Karpas-422 (cell line): ENCODE results near the gene SYT11. TPM values are rescaled to one million over a fixed set of nuclear protein-coding genes. Genes with fewer than 3 reads are reported as not detected.
A peak's percentile ranks its signal among the peaks of the same experiment; 100 is the strongest.

Experiments
- DNase-seq: peaks from one replicate; pipeline ENCODE4 v3.0.0-alpha.2; 2015
- H2AFZ ChIP-seq: fragments of 200-600 bp; sonication (generic); 2 replicates; pipeline ENCODE4 v1.6.1; 2014; ENCODE audit warnings: antibody characterized with exemption, low read length, mixed read lengths
- H3K27ac ChIP-seq: fragments of 200-600 bp; sonication (generic); 2 replicates; pipeline ENCODE4 v1.5.1; 2014; ENCODE audit warnings: mild to moderate bottlenecking, low read length, moderate library complexity
- H3K27me3 ChIP-seq: fragments of 200-600 bp; sonication (generic); 2 replicates; pipeline ENCODE4 v1.6.1; 2014; ENCODE audit warnings: low read length, mixed read lengths
- H3K36me3 ChIP-seq: fragments of 200-600 bp; sonication (generic); 2 replicates; pipeline ENCODE4 v1.6.1; 2014; ENCODE audit warnings: low read length, mixed read lengths; ENCODE audit not compliant: insufficient read depth
- H3K4me1 ChIP-seq: fragments of 200-600 bp; sonication (generic); 2 replicates; pipeline ENCODE4 v1.6.1; 2014; ENCODE audit warnings: mild to moderate bottlenecking, low read length, mixed read lengths
- H3K4me2 ChIP-seq: fragments of 200-600 bp; sonication (generic); 2 replicates; pipeline ENCODE4 v1.6.1; 2014; ENCODE audit warnings: low read length, low read depth, mild to moderate bottlenecking; ENCODE audit not compliant: poor library complexity, severe bottlenecking
- H3K4me3 ChIP-seq: fragments of 200-600 bp; sonication (generic); 2 replicates; pipeline ENCODE4 v1.5.1; 2014; ENCODE audit warnings: mild to moderate bottlenecking, antibody characterized with exemption, low read length, mixed read lengths
- H3K79me2 ChIP-seq: fragments of 200-600 bp; sonication (generic); 2 replicates; pipeline ENCODE4 v1.6.1; 2014; ENCODE audit warnings: mild to moderate bottlenecking, low read length, mixed read lengths
- H3K9ac ChIP-seq: fragments of 200-600 bp; sonication (generic); 2 replicates; pipeline ENCODE4 v1.6.0; 2014; ENCODE audit warnings: low read length
- H3K9me2 ChIP-seq: fragments of 200-600 bp; sonication (generic), shearing (Covaris generic); replicated peaks from 2 replicates; pipeline ENCODE4 v1.6.0; 2014; ENCODE audit warnings: mild to moderate bottlenecking, low read length, moderate library complexity; ENCODE audit not compliant: insufficient read depth
- H3K9me3 ChIP-seq: fragments of 300-700, 200-600 bp; sonication (generic); 2 replicates; pipeline ENCODE4 v1.6.1; 2014; ENCODE audit warnings: low read length, mixed read lengths
- H4K20me1 ChIP-seq: fragments of 200-600 bp; sonication (generic); 2 replicates; pipeline ENCODE4 v1.6.1; 2014; ENCODE audit warnings: mild to moderate bottlenecking, antibody characterized with exemption, low read length, low read depth; ENCODE audit not compliant: insufficient read depth
- total RNA-seq: library from RNA; depleted of rRNA; stranded (reverse); fragments of >200 nt; shearing (Covaris generic); gene quantifications from 2 replicates; pipeline ENCODE4 v1.2.3, GENCODE V29; 2014; ENCODE audit warnings: low replicate concordance

SYT11 gene
- total RNA-seq, 1 experiment from 2014 or later, result 51.2 TPM

DNA sequence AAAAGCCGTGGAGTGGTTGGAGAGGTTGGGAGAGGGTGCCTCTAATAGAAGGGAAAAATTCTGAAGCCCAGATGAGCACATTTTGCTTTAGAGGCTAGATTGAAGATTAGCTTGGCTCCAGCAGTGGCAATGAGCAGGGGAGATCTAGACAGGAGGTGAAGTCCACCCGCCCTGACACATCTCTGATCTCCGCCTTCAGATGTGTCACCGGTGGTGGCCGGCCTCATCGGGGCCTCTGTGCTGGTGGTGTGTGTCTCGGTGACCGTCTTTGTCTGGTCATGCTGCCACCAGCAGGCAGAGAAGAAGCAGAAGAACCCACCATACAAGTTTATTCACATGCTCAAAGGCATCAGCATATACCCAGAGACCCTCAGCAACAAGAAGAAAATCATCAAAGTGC lies 8.4 kb downstream of the SYT11 start:
- Histone ChIP-seq H3K4me2 (no peak overlapping the region), H3K9me3 (no peaks in the 10 kb centered on the region), H2AFZ (no peak overlapping the region), H4K20me1 (no peaks in the 10 kb centered on the region), H3K27ac (no peak overlapping the region), H3K4me1 (no peaks in the 10 kb centered on the region), H3K27me3 (no peaks in the 10 kb centered on the region), H3K9ac (no peak overlapping the region), H3K9me2 (no peaks in the 10 kb centered on the region), H3K36me3 (no peaks in the 10 kb centered on the region), H3K79me2 (peaks cover 54% of the 10 kb centered on the region), H3K4me3 (no peak overlapping the region)
- peak; percentile 23 for DNase-seq

DNA sequence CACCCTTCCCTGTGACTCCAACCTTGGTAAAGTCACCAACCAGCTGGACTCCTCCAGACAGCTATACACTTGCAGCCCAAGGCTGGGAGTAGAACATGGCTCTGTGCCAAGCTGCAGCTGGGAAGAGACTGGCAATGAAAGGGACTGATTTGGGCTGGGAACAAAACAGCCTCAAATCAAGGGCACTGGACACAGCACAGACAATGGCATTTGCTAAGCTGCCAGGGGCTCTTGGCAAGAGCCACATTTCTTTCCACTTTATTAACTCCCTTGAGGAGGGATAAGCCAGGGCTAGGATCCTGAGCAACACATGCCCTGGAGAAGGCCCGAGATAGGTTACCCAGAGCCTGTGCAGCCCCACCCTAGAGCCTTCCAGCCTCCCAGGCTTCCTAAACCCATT lies 12.0 kb downstream of the SYT11 start:
- H3K79me2 ChIP-seq, result peaks cover 31% of the 10 kb centered on the region

GRCh38 chr1:155872527-155872926 lies 13.2 kb downstream of the SYT11 start:
- Histone ChIP-seq H3K4me1 (no peaks in the 10 kb centered on the region), H3K9ac (no peak overlapping the region), H3K4me2 (no peak overlapping the region), H2AFZ (no peak overlapping the region), H3K36me3 (no peaks in the 10 kb centered on the region), H3K27ac (no peak overlapping the region), H4K20me1 (no peaks in the 10 kb centered on the region), H3K9me2 (no peaks in the 10 kb centered on the region), H3K79me2 (peaks cover 27% of the 10 kb centered on the region), H3K27me3 (no peaks in the 10 kb centered on the region), H3K9me3 (no peaks in the 10 kb centered on the region), H3K4me3 (no peak overlapping the region)
- DNase-seq, result no peak

More for the DNA sequence above, 12.0 kb downstream of the SYT11 start:
- Histone ChIP-seq H3K9ac (no peak overlapping the region), H3K9me2 (no peaks in the 10 kb centered on the region), H3K36me3 (no peaks in the 10 kb centered on the region), H3K9me3 (no peaks in the 10 kb centered on the region), H2AFZ (no peak overlapping the region), H3K4me1 (no peaks in the 10 kb centered on the region), H3K27ac (no peak overlapping the region), H4K20me1 (no peaks in the 10 kb centered on the region), H3K27me3 (no peaks in the 10 kb centered on the region), H3K4me2 (no peak overlapping the region), H3K4me3 (no peak overlapping the region)
- DNase-seq, result no peak

DNA sequence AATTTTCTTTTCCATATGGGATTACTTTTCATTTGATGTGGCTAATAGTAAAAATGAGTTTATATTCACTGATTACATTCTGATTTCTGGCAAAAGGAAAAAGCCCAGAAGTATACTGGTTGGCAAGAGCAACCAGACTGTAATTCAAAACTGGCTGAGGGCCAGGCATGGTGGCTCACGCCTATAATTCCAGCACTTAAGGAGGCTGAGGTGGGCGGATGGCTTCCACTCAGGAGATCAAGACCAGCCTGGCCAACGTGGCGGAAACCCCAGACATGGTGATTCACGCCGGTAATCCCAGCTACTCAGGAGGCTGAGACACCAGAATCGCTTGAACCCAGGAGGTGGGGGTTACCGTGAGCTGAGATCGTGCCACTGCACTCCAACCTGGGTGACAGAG lies 14.5 kb downstream of the SYT11 start:
- no peak overlapping the region for H3K4me3 ChIP-seq
- no peak overlapping the region for H3K27ac ChIP-seq
- H3K4me2 ChIP-seq, result no peak overlapping the region
- H3K79me2 ChIP-seq, result peaks cover 14% of the 10 kb centered on the region; the same call in 1 of the 2 replicates
- H3K9me3 ChIP-seq, result no peaks in the 10 kb centered on the region
- H4K20me1 ChIP-seq, result no peaks in the 10 kb centered on the region
- no peaks in the 10 kb centered on the region for H3K27me3 ChIP-seq
- H2AFZ ChIP-seq, result no peak overlapping the region
- no peaks in the 10 kb centered on the region for H3K4me1 ChIP-seq
- H3K9me2 ChIP-seq, result no peaks in the 10 kb centered on the region
- no peak for DNase-seq
- H3K9ac ChIP-seq, result no peak overlapping the region
- H3K36me3 ChIP-seq, result no peaks in the 10 kb centered on the region

DNA sequence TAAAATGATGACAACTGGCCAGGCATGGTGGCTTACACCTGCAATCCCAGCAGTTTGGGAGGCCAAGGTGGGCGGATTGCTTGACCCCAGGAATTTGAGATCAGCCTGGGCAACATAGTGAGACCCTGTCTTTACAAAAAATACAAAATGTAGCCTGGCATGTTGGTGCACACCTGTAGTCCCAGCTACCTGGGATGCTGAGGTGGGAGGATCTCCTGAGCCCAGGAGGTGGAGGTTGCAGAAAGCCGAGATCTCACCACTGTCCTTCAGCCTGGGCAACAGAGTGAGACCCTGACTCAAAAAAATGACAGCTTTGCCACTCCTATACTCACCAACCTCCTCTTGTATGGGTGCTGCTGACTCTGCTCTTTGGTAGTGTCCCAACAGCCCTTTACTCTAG lies 18.6 kb downstream of the SYT11 start:
- no peaks in the 10 kb centered on the region for H3K27me3 ChIP-seq
- no peak overlapping the region for H3K9ac ChIP-seq
- no peak for DNase-seq
- peaks cover 8% of the 10 kb centered on the region for H3K4me1 ChIP-seq
- H3K4me2 ChIP-seq, result no peak overlapping the region
- no peaks in the 10 kb centered on the region for H3K9me3 ChIP-seq
- H3K79me2 ChIP-seq, result no peaks in the 10 kb centered on the region; the same call in 1 of the 2 replicates
- no peak overlapping the region for H3K27ac ChIP-seq
- no peak overlapping the region for H3K4me3 ChIP-seq
- H3K9me2 ChIP-seq, result no peaks in the 10 kb centered on the region
- no peaks in the 10 kb centered on the region; the same call in 1 of the 2 replicates for H3K36me3 ChIP-seq
- no peak overlapping the region for H2AFZ ChIP-seq
- no peaks in the 10 kb centered on the region for H4K20me1 ChIP-seq

DNA sequence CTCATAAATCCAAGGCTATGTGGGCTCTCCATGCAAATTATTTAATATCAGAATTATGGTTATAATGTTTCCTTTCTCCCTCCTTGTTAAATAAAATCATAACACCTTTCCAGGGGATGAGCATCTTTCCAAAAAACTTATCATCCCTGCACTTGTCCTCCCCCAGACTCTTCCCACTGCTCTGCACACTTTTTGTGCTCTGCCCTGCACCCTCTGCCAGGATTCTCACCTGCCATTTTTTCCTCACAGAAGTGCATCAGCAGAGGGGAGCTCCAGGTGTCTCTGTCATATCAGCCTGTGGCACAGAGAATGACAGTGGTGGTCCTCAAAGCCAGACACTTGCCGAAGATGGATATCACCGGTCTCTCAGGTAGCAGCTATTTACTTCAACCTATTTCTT lies 20.9 kb downstream of the SYT11 start:
- H3K79me2 ChIP-seq, result no peaks in the 10 kb centered on the region
- H3K27ac ChIP-seq, result no peak overlapping the region
- H3K9ac ChIP-seq, result no peak overlapping the region
- H3K9me2 ChIP-seq, result no peaks in the 10 kb centered on the region
- H2AFZ ChIP-seq, result no peak overlapping the region
- no peak overlapping the region for H3K4me3 ChIP-seq
- H3K4me2 ChIP-seq, result no peak overlapping the region
- no peaks in the 10 kb centered on the region for H3K9me3 ChIP-seq
- no peak for DNase-seq
- no peaks in the 10 kb centered on the region; the same call in 1 of the 2 replicates for H3K36me3 ChIP-seq
- H3K4me1 ChIP-seq, result peaks cover 13% of the 10 kb centered on the region
- H3K27me3 ChIP-seq, result no peaks in the 10 kb centered on the region
- no peaks in the 10 kb centered on the region for H4K20me1 ChIP-seq

- no peaks in the 10 kb centered on the region for H3K79me2 ChIP-seq
- no peaks in the 10 kb centered on the region; the same call in 1 of the 2 replicates for H3K36me3 ChIP-seq
- no peaks in the 10 kb centered on the region for H3K27me3 ChIP-seq
Observed at GRCh38 chr1:155880950-155881349, 21.6 kb downstream of the SYT11 start.

GRCh38 chr1:155882235-155882634 lies 22.9 kb downstream of the SYT11 start:
- H3K4me3 ChIP-seq, result no peak overlapping the region
- peaks cover 13% of the 10 kb centered on the region for H3K4me1 ChIP-seq
- H3K79me2 ChIP-seq, result no peaks in the 10 kb centered on the region
- no peak overlapping the region for H3K9ac ChIP-seq
- DNase-seq, result no peak
- H3K9me2 ChIP-seq, result no peaks in the 10 kb centered on the region
- no peak overlapping the region for H3K4me2 ChIP-seq
- H4K20me1 ChIP-seq, result no peaks in the 10 kb centered on the region
- no peaks in the 10 kb centered on the region; the same call in 1 of the 2 replicates for H3K36me3 ChIP-seq
- H3K27ac ChIP-seq, result peak overlapping the region; percentile 58
- no peaks in the 10 kb centered on the region for H3K27me3 ChIP-seq
- no peak overlapping the region for H2AFZ ChIP-seq
- no peaks in the 10 kb centered on the region for H3K9me3 ChIP-seq

More at GRCh38 chr1:155880950-155881349, 21.6 kb downstream of the SYT11 start:
- DNase-seq, result no peak
- Histone ChIP-seq H3K9me2 (no peaks in the 10 kb centered on the region), H3K4me3 (no peak overlapping the region), H3K4me2 (no peak overlapping the region), H2AFZ (no peak overlapping the region), H3K9ac (no peak overlapping the region), H3K27ac (no peak overlapping the region), H4K20me1 (no peaks in the 10 kb centered on the region), H3K9me3 (no peaks in the 10 kb centered on the region), H3K4me1 (peaks cover 13% of the 10 kb centered on the region)

DNA sequence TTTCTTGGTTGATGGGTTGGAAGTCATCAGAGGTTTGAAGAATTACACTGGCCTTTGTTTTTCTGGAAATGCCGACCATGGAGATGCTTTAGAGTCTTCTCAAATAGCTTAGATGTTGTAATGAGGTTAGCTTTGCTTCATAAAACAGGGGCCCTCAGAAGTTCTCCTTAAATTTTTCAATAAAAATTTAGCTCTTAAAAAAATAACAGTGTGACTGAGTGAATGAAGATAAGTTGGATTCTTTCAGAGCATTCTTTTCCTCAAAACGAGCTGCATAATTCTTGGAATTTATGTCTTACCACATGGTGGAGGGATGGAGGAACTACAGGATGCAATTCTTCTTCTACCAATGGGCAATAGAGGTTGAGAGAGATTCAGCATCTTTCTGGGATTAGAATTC lies 23.4 kb downstream of the SYT11 start:
- Histone ChIP-seq H3K4me2 (no peak overlapping the region), H3K36me3 (no peaks in the 10 kb centered on the region; the same call in 1 of the 2 replicates), H3K4me1 (peaks cover 13% of the 10 kb centered on the region), H4K20me1 (no peaks in the 10 kb centered on the region), H3K9ac (no peak overlapping the region), H3K9me3 (no peaks in the 10 kb centered on the region), H3K9me2 (no peaks in the 10 kb centered on the region), H3K27me3 (no peaks in the 10 kb centered on the region), H2AFZ (no peak overlapping the region), H3K4me3 (no peak overlapping the region), H3K27ac (peak overlapping the region; percentile 58; the same call in 1 of the 2 replicates), H3K79me2 (no peaks in the 10 kb centered on the region)
- DNase-seq, result no peak
